ENCODE measurements around the gene WFDC1.

- TF ChIP-seq, protein P1, sequence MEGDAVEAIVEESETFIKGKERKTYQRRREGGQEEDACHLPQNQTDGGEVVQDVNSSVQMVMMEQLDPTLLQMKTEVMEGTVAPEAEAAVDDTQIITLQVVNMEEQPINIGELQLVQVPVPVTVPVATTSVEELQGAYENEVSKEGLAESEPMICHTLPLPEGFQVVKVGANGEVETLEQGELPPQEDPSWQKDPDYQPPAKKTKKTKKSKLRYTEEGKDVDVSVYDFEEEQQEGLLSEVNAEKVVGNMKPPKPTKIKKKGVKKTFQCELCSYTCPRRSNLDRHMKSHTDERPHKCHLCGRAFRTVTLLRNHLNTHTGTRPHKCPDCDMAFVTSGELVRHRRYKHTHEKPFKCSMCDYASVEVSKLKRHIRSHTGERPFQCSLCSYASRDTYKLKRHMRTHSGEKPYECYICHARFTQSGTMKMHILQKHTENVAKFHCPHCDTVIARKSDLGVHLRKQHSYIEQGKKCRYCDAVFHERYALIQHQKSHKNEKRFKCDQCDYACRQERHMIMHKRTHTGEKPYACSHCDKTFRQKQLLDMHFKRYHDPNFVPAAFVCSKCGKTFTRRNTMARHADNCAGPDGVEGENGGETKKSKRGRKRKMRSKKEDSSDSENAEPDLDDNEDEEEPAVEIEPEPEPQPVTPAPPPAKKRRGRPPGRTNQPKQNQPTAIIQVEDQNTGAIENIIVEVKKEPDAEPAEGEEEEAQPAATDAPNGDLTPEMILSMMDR (IDR thresholded peaks at IDR 0.05 in 2 of 3, conservative IDR thresholded peaks at IDR 0.05 in 1 of 3; ENCODE audit: control insufficient read depth in 2 of 3, extremely low read depth in 1 of 3, insufficient read depth in 1 of 3, low read depth in 3 of 3, low read length in 3 of 3): no peak
- TF ChIP-seq POLR2A (IDR thresholded peaks at IDR 0.05; ENCODE audit: low read depth, low read length) (no peak), POLR2AphosphoS5 (IDR thresholded peaks at IDR 0.05; ENCODE audit: low read length) (no peak), RAD51 (IDR thresholded peaks at IDR 0.05) (no peak), PAX8 (IDR thresholded peaks at IDR 0.05) (no peak), EZH2 (IDR thresholded peaks at IDR 0.05; ENCODE audit: borderline replicate concordance, control insufficient read depth, low read depth, low read length) (no peak)
- TF ChIP-seq, protein P2, sequence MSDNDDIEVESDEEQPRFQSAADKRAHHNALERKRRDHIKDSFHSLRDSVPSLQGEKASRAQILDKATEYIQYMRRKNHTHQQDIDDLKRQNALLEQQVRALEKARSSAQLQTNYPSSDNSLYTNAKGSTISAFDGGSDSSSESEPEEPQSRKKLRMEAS (IDR thresholded peaks at IDR 0.05; ENCODE audit: low read depth, low read length): no peak
These were observed 47.3 kb upstream of the WFDC1 start for GRCh38 chr16:84247331-84247730.
